Activated T-cell treated with anti-CD3 and anti-CD28 coated beads, Interleukin-2, amount 50 U/mL, for 4 hours (primary cell): ENCODE data around the gene PFDN4. TPM values are rescaled to one million over a fixed set of nuclear protein-coding genes. Genes with fewer than 3 reads are reported as not detected.
A peak's percentile ranks its signal among the peaks of the same experiment; 100 is the strongest.

Experiments used
- ATAC-seq, 2 donors: fragments of 200-7000 bp; cut with Tn5 transposase; one replicate each; pipeline ENCODE4 v1.10.0; 2021
- DNase-seq: peaks from one replicate; pipeline ENCODE4 v3.0.0-alpha.2; 2020
- H3K27me3 Mint-ChIP-seq: one replicate; pipeline ENCODE4 v1.8.0; 2021; ENCODE audit warnings: low read depth, mixed read lengths
- H3K36me3 Mint-ChIP-seq: one replicate; pipeline ENCODE4 v1.8.0; 2022; ENCODE audit warnings: mixed read lengths; ENCODE audit not compliant: insufficient read depth
- H3K4me1 Mint-ChIP-seq: one replicate; pipeline ENCODE4 v1.8.0; 2021; ENCODE audit warnings: low read depth, mixed read lengths
- H3K4me3 Mint-ChIP-seq: one replicate; pipeline ENCODE4 v1.8.0; 2021; ENCODE audit warnings: mild to moderate bottlenecking, moderate library complexity, mixed read lengths
- H3K9me3 Mint-ChIP-seq: one replicate; pipeline ENCODE4 v1.8.0; 2021; ENCODE audit warnings: mixed read lengths
- total RNA-seq, 3 donors: library from RNA; stranded (reverse); gene quantifications; one replicate each; pipeline ENCODE4 v1.2.1, GENCODE V29; 2021

PFDN4 gene
- total RNA-seq, 3 donors from 2014 or later = 69.5 to 79.9 (median 78.9) TPM

- Mint-ChIP-seq H3K9me3 (no peaks in the 10 kb centered on the region), H3K36me3 (no peaks in the 10 kb centered on the region), H3K27me3 (no peaks in the 10 kb centered on the region), H3K4me3 (no peak overlapping the region), H3K4me1 (peaks cover 7% of the 10 kb centered on the region)
- ATAC-seq = no peak
- DNase-seq = no peak
These were observed 4.6 kb upstream of the PFDN4 start for GRCh38 chr20:54203281-54203680.

DNA sequence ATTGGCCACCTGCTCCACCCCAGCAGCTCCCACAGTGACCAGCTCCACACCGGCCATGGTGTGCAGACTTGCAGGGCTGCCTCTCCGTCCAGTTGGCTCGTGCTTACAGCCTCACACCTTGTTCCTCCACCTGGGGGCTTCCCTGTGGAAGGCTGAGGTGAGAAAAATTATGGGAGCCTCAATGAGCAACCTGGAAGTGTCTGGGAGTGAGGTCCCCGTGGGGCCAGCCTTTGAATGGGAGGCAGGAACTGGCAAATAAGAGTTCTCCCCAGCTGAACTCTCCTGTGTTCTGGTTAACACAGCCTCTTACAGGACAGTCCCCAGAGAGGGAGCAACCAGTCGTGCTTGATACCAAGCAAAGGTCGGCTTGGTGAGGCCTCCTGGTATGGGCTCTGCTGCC is 3.8 kb upstream of the PFDN4 start:
- H3K4me1 Mint-ChIP-seq = peaks cover 12% of the 10 kb centered on the region
- H3K27me3 Mint-ChIP-seq = no peaks in the 10 kb centered on the region
- H3K36me3 Mint-ChIP-seq = no peaks in the 10 kb centered on the region
- H3K4me3 Mint-ChIP-seq = no peak overlapping the region
- no peaks in the 10 kb centered on the region for H3K9me3 Mint-ChIP-seq
- DNase-seq (no peak), ATAC-seq (no peak)

- no peaks in the 10 kb centered on the region for H3K27me3 Mint-ChIP-seq
- H3K4me1 Mint-ChIP-seq = peaks cover 15% of the 10 kb centered on the region
- ATAC-seq (no peak), DNase-seq (no peak)
- no peak overlapping the region for H3K4me3 Mint-ChIP-seq
- no peaks in the 10 kb centered on the region for H3K36me3 Mint-ChIP-seq
- no peaks in the 10 kb centered on the region for H3K9me3 Mint-ChIP-seq
These were observed 3.4 kb upstream of the PFDN4 start for GRCh38 chr20:54204481-54204880.

DNA sequence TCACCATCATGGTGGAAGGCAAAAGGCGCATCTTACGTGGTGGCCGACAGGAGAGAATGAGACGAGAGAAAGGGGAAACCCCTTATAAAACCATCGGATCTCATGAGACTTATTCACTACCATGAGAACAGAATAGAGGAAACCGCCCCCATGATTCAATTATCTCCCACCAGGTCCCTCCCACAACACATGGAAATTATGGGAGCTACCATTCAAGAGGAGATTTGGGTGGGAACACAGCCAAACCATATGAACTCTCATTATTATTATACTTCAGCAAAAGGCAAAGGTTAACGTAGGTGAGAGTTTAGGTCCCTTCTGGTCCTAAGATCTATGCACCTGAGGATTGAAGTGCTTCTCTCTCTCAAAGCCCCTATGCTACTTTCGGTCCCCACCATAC is 2.4 kb upstream of the PFDN4 start:
- DNase-seq = no peak
- Mint-ChIP-seq H3K4me3 (no peak overlapping the region), H3K36me3 (no peaks in the 10 kb centered on the region), H3K9me3 (no peaks in the 10 kb centered on the region), H3K27me3 (no peaks in the 10 kb centered on the region), H3K4me1 (peaks cover 25% of the 10 kb centered on the region)
- ATAC-seq = no peak

DNA sequence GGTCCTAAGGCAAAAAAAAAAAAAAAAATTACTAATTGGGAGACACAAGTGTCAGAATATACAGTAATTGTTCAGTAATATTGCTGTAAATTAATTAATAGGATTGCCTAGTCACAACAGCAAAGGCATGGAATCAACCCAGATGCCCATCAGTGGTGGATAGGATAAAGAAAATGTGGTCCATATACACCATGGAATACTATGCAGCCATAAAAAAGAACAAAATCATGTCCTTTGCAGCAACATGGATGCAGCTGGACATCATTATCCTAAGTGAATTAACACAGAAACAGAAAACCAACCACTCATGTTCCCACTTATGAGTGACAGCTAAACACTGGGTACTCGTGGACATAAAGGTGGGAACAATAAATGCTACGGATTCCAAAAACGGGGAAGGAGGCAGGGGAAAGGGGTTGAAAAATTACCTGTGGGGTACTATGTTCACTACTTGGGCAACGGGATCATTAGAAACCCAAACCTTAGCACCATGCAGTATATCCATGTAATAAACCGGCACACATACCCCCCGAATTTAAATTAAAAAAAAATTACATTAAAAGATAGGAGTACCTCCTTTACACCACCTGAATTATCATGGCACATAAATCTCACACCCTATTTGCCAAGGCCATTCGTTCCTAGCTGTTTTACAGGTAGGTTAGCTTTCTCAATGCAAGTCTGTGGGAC is 689 bp upstream of the PFDN4 start:
- peaks cover 31% of the 10 kb centered on the region for H3K4me1 Mint-ChIP-seq
- peak overlapping the region; percentile 96 for H3K4me3 Mint-ChIP-seq
- H3K9me3 Mint-ChIP-seq = no peaks in the 10 kb centered on the region
- DNase-seq (no peak), ATAC-seq (no peak)
- H3K27me3 Mint-ChIP-seq = no peaks in the 10 kb centered on the region
- no peaks in the 10 kb centered on the region for H3K36me3 Mint-ChIP-seq

- ATAC-seq (peak; percentile 32 to 36), DNase-seq (no peak)
- no peaks in the 10 kb centered on the region for H3K36me3 Mint-ChIP-seq
- no peaks in the 10 kb centered on the region for H3K9me3 Mint-ChIP-seq
- no peaks in the 10 kb centered on the region for H3K27me3 Mint-ChIP-seq
- H3K4me1 Mint-ChIP-seq = peaks cover 34% of the 10 kb centered on the region
- H3K4me3 Mint-ChIP-seq = peak overlapping the region; percentile 88
These were observed 775 bp downstream of the PFDN4 start for GRCh38 chr20:54208548-54209176.

DNA sequence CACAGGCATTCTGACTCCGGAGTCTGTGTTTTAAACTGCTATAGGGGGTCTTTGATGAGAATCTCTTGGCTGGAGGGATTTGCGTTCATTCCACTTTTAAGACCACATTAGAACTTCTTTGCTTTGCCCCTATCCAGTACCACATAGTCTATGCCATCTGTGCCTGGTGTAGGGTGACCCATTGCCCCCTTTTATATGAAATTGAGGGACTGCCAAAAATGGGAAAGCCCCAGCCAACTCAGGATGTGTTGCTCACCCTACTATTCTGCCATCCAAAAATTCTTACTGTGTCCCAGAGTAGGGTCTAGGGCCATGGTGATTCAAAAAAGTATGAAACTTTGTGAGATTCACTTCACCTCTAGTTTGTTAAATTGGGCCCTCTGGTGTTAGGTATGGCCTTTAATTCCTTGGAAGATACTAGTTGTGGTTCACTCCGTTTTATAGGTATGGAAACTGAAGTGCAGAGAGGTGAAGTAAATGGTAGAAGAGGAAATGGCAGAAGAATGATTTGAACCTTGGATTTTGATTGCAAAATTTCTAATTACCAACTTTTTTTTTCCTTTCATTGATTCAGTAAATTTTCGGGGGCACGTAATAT is 1.4 kb downstream of the PFDN4 start:
- DNase-seq (no peak), ATAC-seq (no peak)
- Mint-ChIP-seq H3K27me3 (no peaks in the 10 kb centered on the region), H3K4me1 (peaks cover 34% of the 10 kb centered on the region), H3K36me3 (no peaks in the 10 kb centered on the region), H3K4me3 (peak overlapping the region; percentile 88), H3K9me3 (no peaks in the 10 kb centered on the region)

DNA sequence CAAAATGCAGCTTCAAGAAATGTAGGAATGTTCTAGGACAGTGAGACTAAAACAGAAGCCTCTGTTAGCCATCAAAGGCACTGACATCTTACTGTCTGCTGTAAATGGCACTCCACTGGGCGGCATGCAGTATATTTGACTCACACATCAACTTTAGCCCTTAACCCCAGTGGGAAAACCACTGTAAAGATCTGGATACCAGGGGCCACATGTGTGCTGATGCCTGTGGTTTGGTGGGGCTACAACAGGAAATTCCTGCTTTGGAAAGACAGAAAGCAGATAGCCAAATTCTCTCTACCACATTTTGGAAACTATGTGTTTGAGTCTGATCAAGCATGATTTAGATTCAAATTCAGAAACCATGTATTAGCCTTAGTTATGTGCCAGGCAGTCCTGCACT is 4.3 kb downstream of the PFDN4 start:
- no peak overlapping the region for H3K4me3 Mint-ChIP-seq
- H3K9me3 Mint-ChIP-seq = no peaks in the 10 kb centered on the region
- H3K4me1 Mint-ChIP-seq = peaks cover 29% of the 10 kb centered on the region
- H3K27me3 Mint-ChIP-seq = no peaks in the 10 kb centered on the region
- peaks cover 6% of the 10 kb centered on the region for H3K36me3 Mint-ChIP-seq
- DNase-seq (no peak), ATAC-seq (no peak)

DNA sequence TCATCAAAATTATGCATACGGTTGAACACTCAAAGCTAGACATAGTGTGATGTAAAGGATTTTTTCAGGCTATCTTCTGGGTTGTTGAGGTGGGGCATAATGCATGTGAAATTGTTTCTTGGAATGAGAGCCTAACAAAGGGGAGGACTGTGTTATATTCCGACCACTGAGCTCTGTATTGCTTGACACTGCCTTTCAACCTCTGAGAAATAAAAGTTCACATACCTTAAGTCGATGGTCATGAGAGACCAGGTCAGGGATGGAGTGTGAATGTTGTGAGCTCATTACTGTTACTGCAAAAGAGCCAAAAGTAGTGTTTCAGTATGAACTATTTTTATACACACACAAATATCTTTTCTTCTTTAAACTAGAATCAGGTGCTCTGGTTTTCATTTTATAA is 5.0 kb downstream of the PFDN4 start:
- no peak for ATAC-seq
- Mint-ChIP-seq H3K36me3 (peaks cover 7% of the 10 kb centered on the region), H3K4me1 (peaks cover 27% of the 10 kb centered on the region), H3K4me3 (no peak overlapping the region), H3K9me3 (no peaks in the 10 kb centered on the region), H3K27me3 (no peaks in the 10 kb centered on the region)
- DNase-seq = no peak

GRCh38 chr20:54214566-54214965 is 6.7 kb downstream of the PFDN4 start:
- Mint-ChIP-seq H3K9me3 (no peaks in the 10 kb centered on the region), H3K4me1 (peaks cover 18% of the 10 kb centered on the region), H3K27me3 (no peaks in the 10 kb centered on the region), H3K4me3 (no peak overlapping the region), H3K36me3 (peaks cover 8% of the 10 kb centered on the region)
- ATAC-seq (no peak), DNase-seq (no peak)

GRCh38 chr20:54215157-54215789 is 7.4 kb downstream of the PFDN4 start:
- no peaks in the 10 kb centered on the region for H3K27me3 Mint-ChIP-seq
- H3K36me3 Mint-ChIP-seq = peaks cover 8% of the 10 kb centered on the region
- H3K9me3 Mint-ChIP-seq = no peaks in the 10 kb centered on the region
- no peak overlapping the region for H3K4me3 Mint-ChIP-seq
- ATAC-seq = no peak
- peaks cover 11% of the 10 kb centered on the region for H3K4me1 Mint-ChIP-seq
- no peak for DNase-seq

GRCh38 chr20:54217762-54218161 is 9.9 kb downstream of the PFDN4 start:
- Mint-ChIP-seq H3K9me3 (no peaks in the 10 kb centered on the region), H3K4me3 (no peak overlapping the region), H3K4me1 (peaks cover 20% of the 10 kb centered on the region), H3K27me3 (no peaks in the 10 kb centered on the region), H3K36me3 (peaks cover 8% of the 10 kb centered on the region)
- ATAC-seq (no peak), DNase-seq (no peak)

DNA sequence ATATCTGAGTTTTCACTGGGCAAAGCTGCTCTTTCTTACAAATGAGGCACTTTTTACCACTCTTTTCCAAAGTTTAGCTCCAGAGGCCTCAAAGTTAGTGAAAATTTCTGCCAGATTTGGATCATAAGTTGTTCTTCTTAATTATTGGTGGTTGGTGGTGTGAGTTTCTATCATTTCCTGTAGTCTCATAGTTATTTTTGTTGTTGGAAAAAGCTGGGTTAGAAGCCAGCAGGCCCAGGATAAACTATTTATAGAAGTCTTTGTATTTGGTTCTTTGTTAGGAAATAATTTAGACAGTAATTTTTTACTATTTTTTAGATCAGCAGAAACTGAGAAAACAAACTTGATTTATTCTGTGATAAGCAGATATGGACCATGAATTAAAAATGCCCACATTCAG is 10.6 kb downstream of the PFDN4 start:
- ATAC-seq (no peak), DNase-seq (no peak)
- peaks cover 18% of the 10 kb centered on the region for H3K4me1 Mint-ChIP-seq
- no peaks in the 10 kb centered on the region for H3K27me3 Mint-ChIP-seq
- no peak overlapping the region for H3K4me3 Mint-ChIP-seq
- H3K9me3 Mint-ChIP-seq = no peaks in the 10 kb centered on the region
- H3K36me3 Mint-ChIP-seq = peaks cover 8% of the 10 kb centered on the region

DNA sequence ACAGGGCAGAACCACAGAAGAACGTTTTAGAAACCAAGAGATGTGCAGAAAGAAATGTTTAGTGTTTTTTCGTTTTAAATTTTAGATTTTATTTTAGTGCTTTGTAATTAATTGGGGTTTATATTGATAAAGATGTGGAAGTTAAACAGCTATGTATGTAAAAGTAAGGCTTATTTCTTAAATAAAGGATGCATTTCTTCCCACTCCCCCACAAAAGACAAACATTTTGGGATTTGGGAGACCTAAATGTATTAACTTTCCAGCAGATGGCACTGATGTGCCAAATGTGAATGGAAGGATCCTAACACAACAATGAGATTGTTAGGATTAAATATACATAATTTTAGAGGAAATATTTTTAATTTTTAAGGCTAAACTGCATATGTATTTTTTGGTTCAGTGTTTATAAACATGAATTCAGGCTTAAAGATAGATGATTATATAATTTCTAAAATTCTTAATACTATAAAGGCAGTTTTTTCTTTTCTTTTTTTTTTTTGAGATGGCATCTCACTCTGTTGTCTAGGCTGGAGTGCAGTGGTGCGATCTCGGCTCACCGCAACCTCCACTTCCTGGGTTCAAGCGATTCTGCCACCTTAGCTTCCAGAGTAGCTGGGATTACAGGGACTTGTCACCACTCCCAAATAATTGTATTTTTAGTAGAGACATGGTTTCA is 12.0 kb downstream of the PFDN4 start:
- peaks cover 8% of the 10 kb centered on the region for H3K36me3 Mint-ChIP-seq
- no peak for DNase-seq
- no peak for ATAC-seq
- no peaks in the 10 kb centered on the region for H3K27me3 Mint-ChIP-seq
- H3K9me3 Mint-ChIP-seq = no peaks in the 10 kb centered on the region
- no peak overlapping the region for H3K4me3 Mint-ChIP-seq
- H3K4me1 Mint-ChIP-seq = peaks cover 18% of the 10 kb centered on the region
